ENCODE measurements around the gene OR13G1. TPM values are rescaled to one million over a fixed set of nuclear protein-coding genes. Genes with fewer than 3 reads are reported as not detected.

The OR13G1 gene
- total and polyA plus RNA-seq, 2 donors (not counting 3 experiments of a cell fraction or from before 2014, with no cell fraction given) = not detected

DNA sequence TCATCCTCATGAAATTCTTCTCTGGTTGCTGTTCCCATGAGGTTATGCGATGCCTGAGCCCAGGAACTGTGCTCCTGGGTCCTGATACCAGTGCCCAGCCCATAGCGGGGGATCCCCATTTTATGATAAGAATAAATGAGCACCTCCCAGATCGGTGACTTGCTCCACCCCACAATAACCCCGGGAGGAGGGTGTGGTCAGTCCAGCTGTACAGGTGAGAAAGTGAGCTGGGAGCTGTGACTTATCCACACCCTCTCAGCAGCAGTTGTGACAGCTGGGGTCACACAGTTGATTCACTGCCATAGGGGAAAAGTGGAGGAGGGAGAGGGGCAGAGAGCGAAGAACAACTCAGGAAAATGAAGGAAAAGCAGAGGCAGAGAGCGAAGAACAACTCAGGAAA is 40.8 kb downstream of the OR13G1 start:
- CTCF ChIA-PET = no interaction called here
- FAIRE-seq (no peak), DNase-seq (ENCODE audit: low read depth, low spot score) (no peak)
- Histone ChIP-seq H3K27me3 (ENCODE audit: control insufficient read depth in 2 of 2, insufficient read depth in 2 of 2, low read length in 2 of 2) (no peaks in the 10 kb centered on the region), H3K79me2 (ENCODE audit: control insufficient read depth, insufficient read depth, low read length) (no peaks in the 10 kb centered on the region), H3K4me3 (replicated peaks in 1 of 3; ENCODE audit: insufficient read depth in 1 of 3, low read depth in 1 of 3, low read length in 3 of 3) (no peak overlapping the region), H3K4me2 (ENCODE audit: insufficient read depth, low read length) (no peak overlapping the region), H3K9ac (replicated peaks; ENCODE audit: extremely low read depth, insufficient read depth, low read length) (no peak overlapping the region), H3K36me3 (ENCODE audit: control insufficient read depth in 2 of 2, extremely low read depth in 1 of 2, insufficient read depth in 2 of 2, low read length in 2 of 2) (no peaks in the 10 kb centered on the region), H3K27ac (ENCODE audit: insufficient read depth, low read depth, low read length) (no peak overlapping the region), H3K4me1 (ENCODE audit: control insufficient read depth, extremely low read depth, insufficient read depth, low read length) (no peaks in the 10 kb centered on the region), H3K9me3 (replicated peaks; ENCODE audit: control insufficient read depth, insufficient read depth, low read length) (no peaks in the 10 kb centered on the region), H2AFZ (ENCODE audit: low read depth, low read length) (no peak overlapping the region), H3K9me1 (replicated peaks; ENCODE audit: control insufficient read depth, extremely low read depth, insufficient read depth, low read length) (no peaks in the 10 kb centered on the region), H4K20me1 (replicated peaks; ENCODE audit: control insufficient read depth, extremely low read depth, insufficient read depth, low read length) (no peaks in the 10 kb centered on the region)
- POLR2A ChIA-PET = no interaction called here
- intact Hi-C loops (cut with micrococcal nuclease) (no loop called here), dilution Hi-C loops (cut with MboI; ENCODE audit: extremely low pct_ligation_motif_present, low sequenced_read_pairs) (no loop called here)
- BruUV-seq (replicated peaks) = no TSS peak
- TF ChIP-seq FOS (IDR thresholded peaks at IDR 0.05; ENCODE audit: borderline replicate concordance, insufficient read depth, low read length) = no peak
- TF ChIP-seq POLR2A (IDR thresholded peaks at IDR 0.05; ENCODE audit: low read depth, low read length) = no peak
- TF ChIP-seq POLR2AphosphoS5 (IDR thresholded peaks at IDR 0.05; ENCODE audit: insufficient read depth, low read depth, low read length) = no peak
- TF ChIP-seq, protein P1, sequence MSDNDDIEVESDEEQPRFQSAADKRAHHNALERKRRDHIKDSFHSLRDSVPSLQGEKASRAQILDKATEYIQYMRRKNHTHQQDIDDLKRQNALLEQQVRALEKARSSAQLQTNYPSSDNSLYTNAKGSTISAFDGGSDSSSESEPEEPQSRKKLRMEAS (IDR thresholded peaks at IDR 0.05; ENCODE audit: insufficient read depth, insufficient read length) = no peak
- TF ChIP-seq, protein P2, sequence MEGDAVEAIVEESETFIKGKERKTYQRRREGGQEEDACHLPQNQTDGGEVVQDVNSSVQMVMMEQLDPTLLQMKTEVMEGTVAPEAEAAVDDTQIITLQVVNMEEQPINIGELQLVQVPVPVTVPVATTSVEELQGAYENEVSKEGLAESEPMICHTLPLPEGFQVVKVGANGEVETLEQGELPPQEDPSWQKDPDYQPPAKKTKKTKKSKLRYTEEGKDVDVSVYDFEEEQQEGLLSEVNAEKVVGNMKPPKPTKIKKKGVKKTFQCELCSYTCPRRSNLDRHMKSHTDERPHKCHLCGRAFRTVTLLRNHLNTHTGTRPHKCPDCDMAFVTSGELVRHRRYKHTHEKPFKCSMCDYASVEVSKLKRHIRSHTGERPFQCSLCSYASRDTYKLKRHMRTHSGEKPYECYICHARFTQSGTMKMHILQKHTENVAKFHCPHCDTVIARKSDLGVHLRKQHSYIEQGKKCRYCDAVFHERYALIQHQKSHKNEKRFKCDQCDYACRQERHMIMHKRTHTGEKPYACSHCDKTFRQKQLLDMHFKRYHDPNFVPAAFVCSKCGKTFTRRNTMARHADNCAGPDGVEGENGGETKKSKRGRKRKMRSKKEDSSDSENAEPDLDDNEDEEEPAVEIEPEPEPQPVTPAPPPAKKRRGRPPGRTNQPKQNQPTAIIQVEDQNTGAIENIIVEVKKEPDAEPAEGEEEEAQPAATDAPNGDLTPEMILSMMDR (IDR thresholded peaks at IDR 0.05; ENCODE audit: extremely low read depth in 1 of 2, insufficient read depth in 1 of 2, low read depth in 1 of 2, low read length in 2 of 2) = no peak
- TF ChIP-seq MYC (IDR thresholded peaks at IDR 0.05; ENCODE audit: low read depth, low read length) = no peak
- TF ChIP-seq JUN (IDR thresholded peaks at IDR 0.05; ENCODE audit: borderline replicate concordance, insufficient read depth, insufficient read length, low read depth) = no peak

All from endothelial cell of umbilical vein (primary cell).